Neural cell (in vitro differentiated cells): Measurements from ENCODE around the gene FCER2. TPM values are rescaled to one million over a fixed set of nuclear protein-coding genes. Genes with fewer than 3 reads are reported as not detected.

Experiments
- H2AFZ ChIP-seq: fragments of 200-600, 300-800 bp; sonication (generic), shearing (Covaris generic); 2 replicates; pipeline ENCODE4 v1.6.0; 2014; ENCODE audit warnings: low read depth, mild to moderate bottlenecking, antibody characterized with exemption, low read length, moderate library complexity
- H3F3A ChIP-seq: fragments of 200-600 bp; shearing (Covaris generic); 2 replicates; pipeline ENCODE4 v1.6.1; 2016; ENCODE audit warnings: mild to moderate bottlenecking, moderate library complexity, mixed read lengths, antibody characterized with exemption, low read length; ENCODE audit not compliant: insufficient read depth, poor library complexity, severe bottlenecking
- H3K27ac ChIP-seq: fragments of 200-600, 300-800 bp; sonication (generic), shearing (Covaris generic); 2 replicates; pipeline ENCODE4 v1.5.1; 2014; ENCODE audit warnings: mild to moderate bottlenecking, low read length, moderate library complexity
- H3K27me3 ChIP-seq: fragments of 300-800, 200-600 bp; sonication (generic), shearing (Covaris generic); 2 replicates; pipeline ENCODE4 v1.6.0; 2014; ENCODE audit warnings: mild to moderate bottlenecking, low read depth, low read length, moderate library complexity; ENCODE audit not compliant: insufficient read depth
- H3K36me3 ChIP-seq: fragments of 300-800, 200-600 bp; sonication (generic), shearing (Covaris generic); 2 replicates; pipeline ENCODE4 v1.5.1; 2014; ENCODE audit warnings: mild to moderate bottlenecking, antibody characterized with exemption, low read length, moderate library complexity; ENCODE audit not compliant: insufficient read depth
- H3K4me2 ChIP-seq: fragments of 300-800, 200-600 bp; sonication (generic), shearing (Covaris generic); 2 replicates; pipeline ENCODE4 v1.6.0; 2014; ENCODE audit warnings: mild to moderate bottlenecking, low read length
- H3K4me3 ChIP-seq: fragments of 300-800, 200-600 bp; sonication (generic), shearing (Covaris generic); 2 replicates; pipeline ENCODE4 v1.5.1; 2014; ENCODE audit warnings: mild to moderate bottlenecking, low read length, moderate library complexity
- H3K79me2 ChIP-seq: fragments of 200-600 bp; shearing (Covaris generic); replicated peaks from 2 replicates; pipeline ENCODE4 v1.6.0; 2014; ENCODE audit warnings: mild to moderate bottlenecking, low read length, moderate library complexity; ENCODE audit not compliant: insufficient read depth
- H3K9ac ChIP-seq: fragments of 300-800, 200-600 bp; sonication (generic), shearing (Covaris generic); 2 replicates; pipeline ENCODE4 v1.6.1; 2016; ENCODE audit warnings: mild to moderate bottlenecking, low read length, mixed read lengths
- H3K9me2 ChIP-seq: fragments of 200-600 bp; shearing (Covaris generic); 2 replicates; pipeline ENCODE4 v1.6.1; 2016; ENCODE audit warnings: mild to moderate bottlenecking, low read length, mixed read lengths; ENCODE audit not compliant: insufficient read depth
- H3K9me3 ChIP-seq: fragments of 200-600, 300-800 bp; sonication (generic), shearing (Covaris generic); 2 replicates; pipeline ENCODE4 v1.6.1; 2016; ENCODE audit warnings: mild to moderate bottlenecking, mixed run types, low read length, moderate library complexity, mixed read lengths
- H4K20me1 ChIP-seq: fragments of 200-600 bp; shearing (Covaris generic); 2 replicates; pipeline ENCODE4 v1.6.1; 2016; ENCODE audit warnings: mild to moderate bottlenecking, mixed run types; ENCODE audit not compliant: insufficient read depth
- CTCF ChIP-seq: fragments of 450-650 bp; IDR thresholded peaks from 2 replicates; pipeline ENCODE4 v1.5.1; 2014; ENCODE audit warnings: antibody characterized with exemption, mild to moderate bottlenecking, moderate library complexity; ENCODE audit not compliant: poor library complexity, severe bottlenecking
- EP300 ChIP-seq: fragments of 450-650 bp; conservative IDR thresholded peaks from 2 replicates; pipeline ENCODE4 v1.6.1; 2014; ENCODE audit warnings: antibody characterized with exemption, mild to moderate bottlenecking, moderate library complexity; ENCODE audit not compliant: poor library complexity, severe bottlenecking
- EZH2 ChIP-seq: fragments of 200-600, 300-800 bp; shearing (Covaris generic), sonication (generic); IDR thresholded peaks from 2 replicates; pipeline ENCODE4 v1.6.1; 2014; ENCODE audit warnings: antibody characterized with exemption, low read length, borderline replicate concordance, mild to moderate bottlenecking; ENCODE audit not compliant: insufficient read depth, poor library complexity, severe bottlenecking
- MXI1 ChIP-seq: fragments of 450-650 bp; conservative IDR thresholded peaks from 2 replicates; pipeline ENCODE4 v1.6.1; 2014; ENCODE audit warnings: antibody characterized with exemption, mild to moderate bottlenecking; ENCODE audit not compliant: poor library complexity, severe bottlenecking
- POLR2AphosphoS5 ChIP-seq: IDR thresholded peaks from 2 replicates; pipeline ENCODE4 v1.6.1; 2012
- RAD21 ChIP-seq: fragments of 450-650 bp; conservative IDR thresholded peaks from 2 replicates; pipeline ENCODE4 v1.6.1; 2014; ENCODE audit warnings: antibody characterized with exemption, mild to moderate bottlenecking, moderate library complexity
- REST ChIP-seq: IDR thresholded peaks from 2 replicates; pipeline ENCODE4 v1.6.1; 2012; ENCODE audit warnings: borderline replicate concordance
- SMC3 ChIP-seq: fragments of 450-650 bp; conservative IDR thresholded peaks from 2 replicates; pipeline ENCODE4 v1.6.1; 2014; ENCODE audit warnings: antibody characterized with exemption, mild to moderate bottlenecking, moderate library complexity; ENCODE audit not compliant: poor library complexity
- TAF1 ChIP-seq: IDR thresholded peaks from 2 replicates; pipeline ENCODE4 v1.6.1; 2012; ENCODE audit warnings: low read depth
- polyA plus RNA-seq: library from polyadenylated mRNA; depleted of rRNA; stranded (reverse); fragments of >200 nt; gene quantifications from 2 replicates; pipeline ENCODE4 v1.2.3, GENCODE V29; 2014

The FCER2 gene
- polyA plus RNA-seq, 1 donor from 2014 or later = not detected

GRCh38 chr19:7676376-7676775 is 25.6 kb downstream of the FCER2 start:
- Histone ChIP-seq H3K9ac (no peak overlapping the region), H3K4me2 (no peak overlapping the region), H3K36me3 (no peaks in the 10 kb centered on the region), H4K20me1 (no peaks in the 10 kb centered on the region), H3F3A (no peaks in the 10 kb centered on the region), H2AFZ (no peak overlapping the region), H3K27me3 (no peaks in the 10 kb centered on the region), H3K4me3 (no peak overlapping the region), H3K79me2 (peaks cover 6% of the 10 kb centered on the region), H3K9me3 (no peaks in the 10 kb centered on the region), H3K9me2 (no peaks in the 10 kb centered on the region), H3K27ac (no peak overlapping the region)
- TF ChIP-seq CTCF = no peak
- no peak for TF ChIP-seq EP300
- TF ChIP-seq RAD21 = no peak
- TF ChIP-seq REST = no peak
- no peak for TF ChIP-seq MXI1
- no peak for TF ChIP-seq TAF1
- TF ChIP-seq EZH2 = no peak
- TF ChIP-seq SMC3 = no peak
- TF ChIP-seq POLR2AphosphoS5 = no peak

- Histone ChIP-seq H3K9ac (no peak overlapping the region), H3K27ac (no peak overlapping the region), H3K36me3 (no peaks in the 10 kb centered on the region), H3K27me3 (peaks cover 13% of the 10 kb centered on the region), H4K20me1 (no peaks in the 10 kb centered on the region), H3K4me3 (no peak overlapping the region), H2AFZ (no peak overlapping the region), H3K79me2 (no peaks in the 10 kb centered on the region), H3F3A (no peaks in the 10 kb centered on the region), H3K9me3 (no peaks in the 10 kb centered on the region), H3K9me2 (no peaks in the 10 kb centered on the region), H3K4me2 (no peak overlapping the region)
- TF ChIP-seq CTCF (no peak), REST (no peak), RAD21 (no peak), EZH2 (no peak), MXI1 (no peak), SMC3 (no peak), POLR2AphosphoS5 (no peak), TAF1 (no peak), EP300 (no peak)
Measured at GRCh38 chr19:7674010-7675005, 27.6 kb downstream of the FCER2 start.
